ENCODE measurements around the gene CD69.
"Not testable (repeated sequence)": the region's sequence is repeated elsewhere in the genome, so short reads cannot be mapped to it uniquely, and the experiment has no call there.

Gene CD69

DNA sequence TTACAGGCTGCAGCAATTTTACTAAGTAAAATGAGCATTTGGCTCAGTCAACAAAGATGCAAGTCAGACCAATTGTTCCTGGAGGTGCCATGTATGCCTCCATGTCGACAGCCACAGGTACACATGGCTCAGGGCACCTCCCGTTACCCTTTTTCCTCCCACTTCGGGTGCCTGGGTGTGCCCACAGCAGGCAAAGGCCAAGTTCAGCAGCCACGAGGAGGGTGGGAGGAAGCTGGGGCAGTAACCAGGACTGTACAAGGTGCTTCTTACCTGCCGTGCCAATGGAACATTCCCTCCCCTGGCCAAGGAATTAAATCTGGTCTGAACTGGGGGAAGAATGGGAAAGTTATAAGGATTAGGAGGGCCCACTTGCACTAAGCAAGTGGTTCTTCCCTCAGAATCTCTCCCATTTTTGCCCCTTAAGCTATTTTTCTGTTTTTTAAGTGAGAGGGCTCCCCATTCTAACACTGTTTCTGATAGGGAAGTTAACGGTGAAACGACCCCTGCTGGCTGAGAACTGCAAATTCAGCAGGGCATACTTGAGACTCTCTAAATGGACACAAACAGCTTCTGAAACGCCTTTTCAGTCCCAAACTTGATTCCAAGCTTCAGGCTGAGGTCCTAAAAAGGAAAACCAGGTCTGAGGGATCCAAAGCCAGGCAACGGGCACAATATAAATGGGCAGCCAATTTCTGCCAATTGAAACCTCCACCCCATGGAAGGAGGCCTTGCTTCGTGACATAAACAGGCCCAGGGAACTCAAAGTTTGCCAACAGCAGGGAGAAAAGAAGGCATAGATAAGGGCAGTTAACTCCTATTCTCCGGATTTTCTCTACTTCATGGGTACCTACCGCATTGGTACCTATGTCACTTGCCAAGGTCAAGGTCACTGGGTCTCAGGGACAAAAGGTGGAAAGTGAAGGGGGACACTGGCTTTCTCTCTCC, 52.6 kb downstream of the CD69 start:
- H3K9me3 ChIP-seq (ENCODE audit: control insufficient read depth in 1 of 2, low read length in 2 of 2), result no peaks in the 10 kb centered on the region
- no peaks in the 10 kb centered on the region for H3K36me3 ChIP-seq (ENCODE audit: control insufficient read depth in 1 of 2, insufficient read depth in 2 of 2, low read length in 2 of 2)
- H3K27me3 ChIP-seq (ENCODE audit: control insufficient read depth in 1 of 2, insufficient read depth in 2 of 2, low read length in 2 of 2), result no peaks in the 10 kb centered on the region
- no peak overlapping the region for H3K27ac ChIP-seq (ENCODE audit: low read depth, low read length)
- peaks cover 4 to 5% of the 10 kb centered on the region in 2 donors for H3K4me1 ChIP-seq (ENCODE audit: control insufficient read depth in 1 of 2, insufficient read depth in 2 of 2, low read length in 2 of 2)
- peak overlapping the region in 1 of 2 donors; percentile 51 for H3K9ac ChIP-seq (ENCODE audit: low read depth in 1 of 2, low read length in 2 of 2)
- H3K4me3 ChIP-seq (ENCODE audit: low read depth in 1 of 2, low read length in 2 of 2), result no peak overlapping the region

- H3K4me3 ChIP-seq (ENCODE audit: low read depth in 1 of 2, low read length in 2 of 2), result no peak overlapping the region
- H3K36me3 ChIP-seq (ENCODE audit: control insufficient read depth in 1 of 2, insufficient read depth in 2 of 2, low read length in 2 of 2), result no peaks in the 10 kb centered on the region
- no peak overlapping the region for H3K27ac ChIP-seq (ENCODE audit: low read depth, low read length)
- H3K9ac ChIP-seq (ENCODE audit: low read depth in 1 of 2, low read length in 2 of 2), result no peak overlapping the region
- H3K27me3 ChIP-seq (ENCODE audit: control insufficient read depth in 1 of 2, insufficient read depth in 2 of 2, low read length in 2 of 2), result no peaks in the 10 kb centered on the region
- H3K4me1 ChIP-seq (ENCODE audit: control insufficient read depth in 1 of 2, insufficient read depth in 2 of 2, low read length in 2 of 2), result peaks cover 4 to 5% of the 10 kb centered on the region in 2 donors
- H3K9me3 ChIP-seq (ENCODE audit: control insufficient read depth in 1 of 2, low read length in 2 of 2), result no peaks in the 10 kb centered on the region
Observed at GRCh38 chr12:9707356-9707755, 53.3 kb downstream of the CD69 start.

DNA sequence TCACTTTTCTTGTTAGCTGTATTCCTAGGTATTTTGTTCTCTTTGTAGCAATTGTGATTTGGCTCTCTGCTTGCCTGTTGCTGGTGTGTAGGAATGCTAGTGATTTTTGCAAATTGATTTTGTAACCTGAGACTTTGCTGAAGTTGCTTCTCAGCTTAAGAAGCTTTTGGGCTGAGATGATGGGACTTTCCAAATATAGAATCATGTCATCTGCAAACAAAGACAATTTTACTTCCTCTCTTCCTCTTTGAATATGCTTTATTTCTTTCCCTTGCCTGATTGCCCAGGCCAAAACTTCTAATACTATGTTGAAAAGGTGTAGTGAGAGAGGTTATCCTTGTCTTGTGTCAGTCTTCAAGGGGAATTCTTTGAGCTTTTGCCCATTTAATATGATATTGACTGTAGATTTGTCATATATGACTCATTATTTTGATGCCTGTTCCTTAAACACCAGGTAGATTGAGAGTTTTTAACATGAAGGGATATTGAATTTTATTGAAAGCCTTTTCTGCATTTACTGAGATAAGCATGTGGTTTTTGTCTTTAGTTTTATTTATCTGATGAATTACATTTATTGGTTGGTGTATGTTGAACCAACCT, 54.5 kb downstream of the CD69 start:
- Histone ChIP-seq H3K27me3 (ENCODE audit: control insufficient read depth in 1 of 2, insufficient read depth in 2 of 2, low read length in 2 of 2) (no peaks in the 10 kb centered on the region), H3K36me3 (ENCODE audit: control insufficient read depth in 1 of 2, insufficient read depth in 2 of 2, low read length in 2 of 2) (no peaks in the 10 kb centered on the region), H3K4me3 (ENCODE audit: low read depth in 1 of 2, low read length in 2 of 2) (no peak overlapping the region), H3K9ac (ENCODE audit: low read depth in 1 of 2, low read length in 2 of 2) (no peak overlapping the region), H3K27ac (ENCODE audit: low read depth, low read length) (no peak overlapping the region), H3K9me3 (ENCODE audit: control insufficient read depth in 1 of 2, low read length in 2 of 2) (no peaks in the 10 kb centered on the region), H3K4me1 (ENCODE audit: control insufficient read depth in 1 of 2, insufficient read depth in 2 of 2, low read length in 2 of 2) (peaks cover 5 to 9% of the 10 kb centered on the region in 2 donors)

GRCh38 chr12:9704561-9704960, 56.1 kb downstream of the CD69 start:
- H3K27ac ChIP-seq (ENCODE audit: low read depth, low read length), result not testable (repeated sequence)

More at GRCh38 chr12:9704561-9704960, 56.1 kb downstream of the CD69 start:
- H3K9me3 ChIP-seq (ENCODE audit: control insufficient read depth in 1 of 2, low read length in 2 of 2); H3K9ac ChIP-seq (ENCODE audit: low read depth in 1 of 2, low read length in 2 of 2); H3K4me3 ChIP-seq (ENCODE audit: low read depth in 1 of 2, low read length in 2 of 2); H3K4me1 ChIP-seq (ENCODE audit: control insufficient read depth in 1 of 2, insufficient read depth in 2 of 2, low read length in 2 of 2); H3K36me3 ChIP-seq (ENCODE audit: control insufficient read depth in 1 of 2, insufficient read depth in 2 of 2, low read length in 2 of 2); H3K27me3 ChIP-seq (ENCODE audit: control insufficient read depth in 1 of 2, insufficient read depth in 2 of 2, low read length in 2 of 2): not testable (repeated sequence)
